DOHH2 (cell line): ENCODE measurements around the gene SRGAP2C.
"Not testable (repeated sequence)": the region's sequence is repeated elsewhere in the genome, so short reads cannot be mapped to it uniquely, and the experiment has no call there.

Source experiments
- CTCF ChIP-seq: fragments of 200-600 bp; sonication (generic); IDR thresholded peaks from one replicate; pipeline ENCODE4 v1.5.1; 2014; ENCODE audit warnings: antibody characterized with exemption, mild to moderate bottlenecking, low read depth, low read length; ENCODE audit not compliant: poor library complexity, severe bottlenecking
- EZH2phosphoT487 ChIP-seq: fragments of 200-600 bp; sonication (generic); IDR thresholded peaks from 2 replicates; pipeline ENCODE4 v1.6.1; 2017; ENCODE audit warnings: borderline replicate concordance, mild to moderate bottlenecking, antibody characterized with exemption, low read length, moderate library complexity, mixed read lengths

DNA sequence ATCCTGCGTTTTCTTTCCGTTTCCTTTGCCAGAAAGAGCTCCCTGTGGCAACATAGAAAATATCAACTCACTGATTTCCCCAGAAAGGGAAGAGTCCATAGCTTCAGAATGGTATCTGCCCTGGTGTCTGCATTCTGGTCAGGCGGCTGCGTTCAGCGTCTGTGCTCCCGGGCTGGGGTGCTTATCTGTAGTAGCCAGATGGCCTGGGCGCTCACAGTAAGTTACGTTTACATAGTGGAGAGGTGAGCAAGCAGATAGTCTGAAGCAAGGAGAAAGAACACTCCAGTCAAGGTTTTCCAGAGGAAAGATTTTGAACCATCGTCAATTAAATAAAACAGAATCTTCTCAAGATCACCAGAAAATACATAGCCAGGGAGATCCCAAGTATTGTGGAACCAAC is 28.7 kb downstream of the SRGAP2C start:
- not testable (repeated sequence) for TF ChIP-seq CTCF, EZH2phosphoT487
